K562 (cell line): Measurements from ENCODE around the gene SLC37A2. TPM values are rescaled to one million over a fixed set of nuclear protein-coding genes. Genes with fewer than 3 reads are reported as not detected.

Experiments
- CBFB ChIP-seq: sonication (generic); formaldehyde crosslinking; IDR thresholded peaks from 2 replicates; pipeline ENCODE4 v1.4.0; 2020; ENCODE audit warnings: mild to moderate bottlenecking, missing genetic modification reagents
- FOXK2 ChIP-seq, 2 experiments: fragments of 450-650 bp; IDR thresholded peaks in 1 of 2; conservative IDR thresholded peaks in 1 of 2; 2 replicates each; pipeline ENCODE4 v1.6.1; 2016; ENCODE audit warnings: low read depth in 2 of 2, mild to moderate bottlenecking in 1 of 2
- MAZ ChIP-seq, 2 experiments: fragments of 450-650 bp in 1 of 2; sonication (generic) in 1 of 2; formaldehyde crosslinking; IDR thresholded peaks in 1 of 2; conservative IDR thresholded peaks in 1 of 2; 2 replicates each; pipeline versions ENCODE4 v1.4.0 to v1.5.0; 2020; ENCODE audit warnings: mild to moderate bottlenecking in 1 of 2, missing genetic modification reagents in 1 of 2
- MLLT1 ChIP-seq, 2 experiments: fragments of 450-650 bp; IDR thresholded peaks; 2 replicates each; pipeline ENCODE4 v1.6.1; 2016
- TEAD1 ChIP-seq, 2 experiments: fragments of 450-650 bp in 1 of 2; sonication (generic) in 1 of 2; formaldehyde crosslinking; IDR thresholded peaks; 2 replicates each; pipeline versions ENCODE4 v1.4.0 to v1.8.0; 2020 to 2022; ENCODE audit warnings: mild to moderate bottlenecking in 2 of 2, missing genetic modification reagents in 1 of 2
- U2AF2 ChIP-seq: fragments of 200-400 bp; formaldehyde crosslinking; optimal IDR thresholded peaks from 2 replicates; pipeline ENCODE3; 2017; ENCODE audit warnings: low read depth, mild to moderate bottlenecking, low read length
- ZNF184 ChIP-seq: sonication (generic); formaldehyde crosslinking; IDR thresholded peaks from 2 replicates; pipeline ENCODE4 v1.5.0; 2020; ENCODE audit warnings: missing genetic modification reagents
- ZNF277 ChIP-seq: fragments of 250-450 bp; sonication (Bioruptor Pico); IDR thresholded peaks from 2 replicates; pipeline ENCODE4 v1.8.0; 2022; ENCODE audit warnings: inconsistent platforms, mild to moderate bottlenecking, moderate library complexity, borderline replicate concordance
- ZNF3 ChIP-seq: fragments of 250-450 bp; sonication (Bioruptor Pico); IDR thresholded peaks from 2 replicates; pipeline ENCODE4 v1.5.0; 2021; ENCODE audit warnings: mild to moderate bottlenecking, moderate library complexity
- polyA plus RNA-seq, 8 experiments: library from polyadenylated mRNA; depleted of rRNA in 4 of 8; stranded (reverse) in 5 of 8; unstranded in 3 of 8; fragments of >200 nt; fragmentation: Nextera tagmentation in 2 of 8; fragmentation: Illumina TruSeq in 1 of 8; extraction: Ambion mirVana in 2 of 8; extraction: Trizol in 1 of 8; gene quantifications; 2 replicates each; pipeline versions ENCODE4 v1.2.1 to v1.2.3, GENCODE V29; 2011 to 2014; ENCODE audit warnings: inconsistent platforms in 1 of 8, missing spikeins in 1 of 8
- total RNA-seq, 7 experiments: library from RNA; depleted of rRNA in 6 of 7; stranded (reverse); fragments of >200 nt in 6 of 7; fragmentation: Illumina TruSeq in 2 of 7; extraction: Trizol in 2 of 7; gene quantifications; 2 replicates each; pipeline versions ENCODE4 v1.2.1 to v1.2.3, GENCODE V29; 2011 to 2021; ENCODE audit warnings: low replicate concordance in 1 of 7
- TF ChIP-seq, protein P1 (sequence below): fragments of 250-450 bp; sonication (Bioruptor Pico); IDR thresholded peaks from 2 replicates; pipeline ENCODE4 v1.9.0; 2021; ENCODE audit warnings: mild to moderate bottlenecking, inconsistent platforms
- TF ChIP-seq, protein P2 (sequence below): sonication (generic); formaldehyde crosslinking; IDR thresholded peaks from 2 replicates; pipeline ENCODE4 v1.9.0; 2022; ENCODE audit warnings: mild to moderate bottlenecking, missing genetic modification reagents

SLC37A2 gene
- total and polyA plus RNA-seq, 9 of the 15 experiments (the other 6 are each of a cell fraction or from before 2014, with no cell fraction given), result 0.01 to 1.2 (median 0.52) TPM

DNA sequence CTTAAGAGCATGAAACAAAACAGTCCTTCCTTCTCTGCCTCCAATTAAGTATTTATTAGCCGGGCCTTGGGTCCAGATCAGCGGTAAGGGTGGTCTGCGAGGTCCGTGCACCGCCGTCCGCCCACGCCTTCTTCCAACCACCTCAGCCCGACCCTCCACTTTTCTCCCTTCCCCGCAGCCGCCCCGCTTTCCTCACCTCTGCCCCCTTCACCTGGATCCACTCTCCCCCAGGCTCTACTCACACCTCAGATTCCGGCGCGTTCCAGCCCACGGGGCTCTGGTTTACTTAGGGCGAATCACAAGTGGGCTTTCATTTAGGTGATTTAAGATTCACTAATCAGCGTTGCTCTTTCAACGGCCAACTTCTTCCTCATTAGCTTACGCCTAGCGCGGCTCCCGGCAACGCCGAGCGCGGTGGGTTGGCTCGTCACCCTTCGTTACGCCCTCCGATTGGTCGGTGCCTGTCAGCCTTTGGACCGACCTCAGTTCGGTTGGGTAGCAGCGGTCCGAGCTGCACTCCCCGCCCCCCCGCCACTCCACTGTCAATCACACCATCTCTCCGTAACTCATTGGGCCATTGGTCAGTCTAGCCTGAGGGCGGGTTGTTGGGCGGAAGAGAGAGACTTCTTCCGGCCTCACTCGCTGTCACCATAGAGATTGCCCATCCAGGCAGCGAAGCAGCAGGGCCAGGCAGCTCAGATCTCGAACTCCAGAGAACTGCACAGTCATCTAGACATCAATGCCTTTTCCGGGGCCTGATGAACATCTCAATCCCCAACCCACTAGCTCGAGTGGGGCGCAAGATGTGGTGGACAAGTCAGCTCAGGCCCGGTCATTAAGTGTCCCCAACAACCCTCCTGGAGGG, 48.5 kb downstream of the SLC37A2 start, which contains the start of gene TMEM218 (continued):
- TF ChIP-seq TEAD1 (CRISPR knock-in tag; IDR thresholded peaks at IDR 0.05) (no peak), CBFB (CRISPR knock-in tag) (no peak), ZNF3 (CRISPR knock-in tag) (no peak), MAZ (CRISPR knock-in tag; conservative IDR thresholded peaks at IDR 0.05 in 1 of 2, IDR thresholded peaks at IDR 0.05 in 1 of 2) (peak in 1 of 2 experiments; percentile 69; a peak in 2 of 4 replicates), U2AF2 (no peak), MLLT1 (IDR thresholded peaks at IDR 0.05) (peak in 1 of 2 experiments; percentile 72; a peak in 2 of 4 replicates), FOXK2 (conservative IDR thresholded peaks at IDR 0.05 in 1 of 2, IDR thresholded peaks at IDR 0.05 in 1 of 2; ENCODE audit: low read depth in 2 of 2) (peak in 1 of 2 experiments; percentile 30; a peak in 2 of 4 replicates), ZNF277 (CRISPR knock-in tag) (no peak), ZNF184 (no peak)
- TF ChIP-seq, protein P1, sequence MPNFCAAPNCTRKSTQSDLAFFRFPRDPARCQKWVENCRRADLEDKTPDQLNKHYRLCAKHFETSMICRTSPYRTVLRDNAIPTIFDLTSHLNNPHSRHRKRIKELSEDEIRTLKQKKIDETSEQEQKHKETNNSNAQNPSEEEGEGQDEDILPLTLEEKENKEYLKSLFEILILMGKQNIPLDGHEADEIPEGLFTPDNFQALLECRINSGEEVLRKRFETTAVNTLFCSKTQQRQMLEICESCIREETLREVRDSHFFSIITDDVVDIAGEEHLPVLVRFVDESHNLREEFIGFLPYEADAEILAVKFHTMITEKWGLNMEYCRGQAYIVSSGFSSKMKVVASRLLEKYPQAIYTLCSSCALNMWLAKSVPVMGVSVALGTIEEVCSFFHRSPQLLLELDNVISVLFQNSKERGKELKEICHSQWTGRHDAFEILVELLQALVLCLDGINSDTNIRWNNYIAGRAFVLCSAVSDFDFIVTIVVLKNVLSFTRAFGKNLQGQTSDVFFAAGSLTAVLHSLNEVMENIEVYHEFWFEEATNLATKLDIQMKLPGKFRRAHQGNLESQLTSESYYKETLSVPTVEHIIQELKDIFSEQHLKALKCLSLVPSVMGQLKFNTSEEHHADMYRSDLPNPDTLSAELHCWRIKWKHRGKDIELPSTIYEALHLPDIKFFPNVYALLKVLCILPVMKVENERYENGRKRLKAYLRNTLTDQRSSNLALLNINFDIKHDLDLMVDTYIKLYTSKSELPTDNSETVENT (CRISPR knock-in tag), result no peak
- TF ChIP-seq, protein P2, sequence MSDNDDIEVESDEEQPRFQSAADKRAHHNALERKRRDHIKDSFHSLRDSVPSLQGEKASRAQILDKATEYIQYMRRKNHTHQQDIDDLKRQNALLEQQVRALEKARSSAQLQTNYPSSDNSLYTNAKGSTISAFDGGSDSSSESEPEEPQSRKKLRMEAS (CRISPR knock-in tag), result no peak
